ENCODE measurements around the gene PLPP6. TPM values are rescaled to one million over a fixed set of nuclear protein-coding genes. Genes with fewer than 3 reads are reported as not detected.
"Not testable (repeated sequence)": the region's sequence is repeated elsewhere in the genome, so short reads cannot be mapped to it uniquely, and the experiment has no call there.

The PLPP6 gene
- total RNA-seq, 2 experiments from 2014 or later: 11.8 to 12.4 TPM

DNA sequence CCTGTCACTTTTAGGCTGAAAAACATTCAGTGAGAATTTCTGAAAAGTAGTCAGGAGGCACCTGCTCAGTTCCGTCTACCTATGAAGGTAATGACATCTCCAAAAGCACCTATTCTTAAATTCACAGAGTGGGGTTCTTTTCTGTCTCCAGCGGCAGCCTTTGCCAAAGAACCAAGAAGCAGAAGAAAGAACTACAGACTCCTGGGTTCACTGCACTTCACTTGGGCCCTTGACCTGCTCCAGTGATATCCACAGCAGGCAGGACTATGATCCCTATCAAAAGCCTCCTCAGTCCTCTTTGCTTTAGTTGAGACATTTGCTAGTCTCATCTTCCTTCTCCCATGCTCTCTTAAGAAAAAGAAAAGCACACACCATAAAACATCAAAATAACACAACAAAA is 19.7 kb upstream of the PLPP6 start:
- Mint-ChIP-seq H3K4me1 (peaks cover 2% of the 10 kb centered on the region), H3K27me3 (no peaks in the 10 kb centered on the region), H3K27ac (no peak overlapping the region), H3K9me3 (no peaks in the 10 kb centered on the region), H3K36me3 (no peaks in the 10 kb centered on the region), H3K4me3 (no peak overlapping the region)
- ATAC-seq (ENCODE audit: low read depth): no peak
- DNase-seq: no peak
- POLR2A ChIA-PET: no interaction called here

DNA sequence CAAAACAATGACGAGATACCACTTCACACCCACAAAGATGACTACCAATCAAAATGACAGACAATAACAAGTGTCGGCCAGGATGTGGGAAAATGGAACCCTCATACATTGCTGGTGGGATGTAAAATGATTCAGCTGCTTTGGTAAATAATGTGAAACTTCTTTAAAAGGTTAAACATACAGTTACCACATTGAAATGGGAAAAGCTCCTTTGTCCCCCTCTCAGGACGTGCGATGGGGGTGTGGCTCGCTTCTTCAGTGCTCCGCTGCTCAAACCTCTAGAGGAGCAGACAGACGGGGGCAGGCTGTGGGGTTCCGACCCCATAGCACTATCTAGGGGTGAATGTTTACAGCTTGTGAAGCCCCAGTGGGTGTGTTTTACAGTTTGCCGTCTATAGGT is 8.0 kb upstream of the PLPP6 start:
- H3K4me1 Mint-ChIP-seq: peaks cover 7% of the 10 kb centered on the region
- POLR2A ChIA-PET: no interaction called here
- no peak overlapping the region for H3K4me3 Mint-ChIP-seq
- no peaks in the 10 kb centered on the region for H3K9me3 Mint-ChIP-seq
- peaks cover 2% of the 10 kb centered on the region for H3K27me3 Mint-ChIP-seq
- ATAC-seq (ENCODE audit: low read depth): no peak
- no peaks in the 10 kb centered on the region for H3K36me3 Mint-ChIP-seq
- no peak overlapping the region for H3K27ac Mint-ChIP-seq
- DNase-seq: no peak

GRCh38 chr9:4654538-4654937 is 7.6 kb upstream of the PLPP6 start:
- Mint-ChIP-seq H3K27ac (no peak overlapping the region), H3K9me3 (no peaks in the 10 kb centered on the region), H3K4me1 (peaks cover 7% of the 10 kb centered on the region), H3K36me3 (no peaks in the 10 kb centered on the region), H3K27me3 (peaks cover 2% of the 10 kb centered on the region), H3K4me3 (no peak overlapping the region)
- ATAC-seq (ENCODE audit: low read depth): no peak
- POLR2A ChIA-PET: no interaction called here
- no peak for DNase-seq

DNA sequence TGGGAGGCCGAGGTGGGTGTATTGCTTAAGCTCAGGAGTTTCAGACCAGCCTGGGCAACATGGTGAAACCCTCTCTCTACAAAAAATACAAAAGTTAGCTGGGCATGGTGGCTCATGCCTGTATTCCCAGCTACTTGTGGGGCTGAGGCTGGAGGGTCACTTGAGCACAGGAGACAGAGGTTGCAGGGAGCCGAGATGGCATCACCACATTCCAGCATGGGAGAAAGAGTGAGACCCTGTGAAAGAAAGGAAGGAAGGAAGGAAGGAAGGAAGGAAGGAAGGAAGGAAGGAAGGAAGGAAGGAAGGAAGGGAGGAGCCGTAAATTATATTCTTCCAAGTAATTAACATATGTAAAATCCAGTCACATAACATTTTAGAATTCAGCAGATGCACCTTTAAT is 5.9 kb upstream of the PLPP6 start:
- ATAC-seq (ENCODE audit: low read depth); H3K27ac Mint-ChIP-seq; POLR2A ChIA-PET; DNase-seq; H3K9me3 Mint-ChIP-seq; H3K36me3 Mint-ChIP-seq; H3K27me3 Mint-ChIP-seq; H3K4me1 Mint-ChIP-seq; H3K4me3 Mint-ChIP-seq: not testable (repeated sequence)

DNA sequence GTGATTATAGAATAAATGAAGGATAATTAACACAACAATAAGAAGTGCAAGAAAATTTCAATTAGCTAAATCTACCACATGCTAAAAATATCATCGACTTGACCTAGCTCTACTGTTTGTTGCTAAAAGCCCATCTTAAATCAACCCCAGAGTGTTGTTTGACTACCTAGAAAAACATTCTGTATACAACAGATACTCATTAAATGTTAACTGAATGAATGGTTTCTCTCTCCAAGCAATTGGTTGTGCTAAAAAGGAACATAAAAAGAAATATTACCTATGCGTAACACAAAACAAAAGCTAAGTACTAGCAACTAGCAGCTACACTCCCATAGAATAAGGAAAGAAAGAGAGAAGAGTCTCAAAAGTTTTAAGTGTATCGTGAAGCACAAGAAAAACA is 5.5 kb upstream of the PLPP6 start:
- Mint-ChIP-seq H3K4me1 (peaks cover 10% of the 10 kb centered on the region), H3K9me3 (no peaks in the 10 kb centered on the region), H3K27me3 (peaks cover 5% of the 10 kb centered on the region), H3K4me3 (no peak overlapping the region), H3K27ac (no peak overlapping the region), H3K36me3 (peaks cover 2% of the 10 kb centered on the region)
- ATAC-seq (ENCODE audit: low read depth) (no peak), DNase-seq (no peak)
- POLR2A ChIA-PET: no interaction called here

DNA sequence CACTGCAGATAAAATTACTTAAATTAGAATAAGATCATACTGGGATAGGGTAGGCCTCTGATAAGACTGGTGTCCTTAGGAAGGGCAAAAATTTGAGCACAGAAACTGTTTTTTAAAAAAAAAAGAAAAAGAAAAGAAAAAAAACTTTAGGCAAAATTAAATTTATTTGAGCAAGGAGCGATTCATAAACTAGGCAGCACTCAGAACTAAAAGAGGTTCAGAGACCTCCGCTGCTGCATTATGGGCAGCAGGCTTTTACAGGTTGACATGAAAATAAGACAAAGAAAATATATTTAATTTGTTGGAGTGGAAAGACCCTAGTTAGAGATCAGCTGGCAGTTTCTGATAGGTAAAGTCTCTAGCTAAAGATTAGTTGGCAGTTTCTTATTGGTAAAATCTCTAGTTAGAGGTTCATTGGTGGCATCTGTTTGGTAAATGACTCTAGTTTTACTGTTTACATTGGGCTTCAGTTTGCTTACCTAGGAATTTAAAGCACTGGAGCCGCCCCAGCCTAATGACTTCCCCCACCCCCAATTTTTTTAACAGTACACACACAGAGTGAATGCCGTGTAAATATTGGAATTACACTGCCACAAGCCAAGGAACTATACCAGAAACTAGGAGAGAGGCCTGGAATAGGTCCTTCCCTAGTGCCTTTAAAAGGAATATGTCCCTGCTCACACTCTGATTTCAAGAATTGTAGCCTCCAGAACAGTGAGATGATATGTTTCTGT is 4.5 kb upstream of the PLPP6 start:
- H3K9me3 Mint-ChIP-seq: no peaks in the 10 kb centered on the region
- DNase-seq (no peak), ATAC-seq (ENCODE audit: low read depth) (no peak)
- peaks cover 5% of the 10 kb centered on the region for H3K27me3 Mint-ChIP-seq
- POLR2A ChIA-PET: no interaction called here
- H3K4me3 Mint-ChIP-seq: no peak overlapping the region
- no peak overlapping the region for H3K27ac Mint-ChIP-seq
- peaks cover 15% of the 10 kb centered on the region for H3K4me1 Mint-ChIP-seq
- H3K36me3 Mint-ChIP-seq: peaks cover 2% of the 10 kb centered on the region

GRCh38 chr9:4660665-4661064 is 1.4 kb upstream of the PLPP6 start:
- not testable (repeated sequence) for H3K27ac Mint-ChIP-seq; H3K27me3 Mint-ChIP-seq; DNase-seq; H3K9me3 Mint-ChIP-seq; ATAC-seq (ENCODE audit: low read depth); H3K4me3 Mint-ChIP-seq; H3K36me3 Mint-ChIP-seq
- peaks cover 35% of the 10 kb centered on the region for H3K4me1 Mint-ChIP-seq
- POLR2A ChIA-PET: interaction anchor here (2.6 kb wide), 1 partner anchor 80 kb away, joined by 12 read pairs; the partner anchor contains the start of gene AK3

DNA sequence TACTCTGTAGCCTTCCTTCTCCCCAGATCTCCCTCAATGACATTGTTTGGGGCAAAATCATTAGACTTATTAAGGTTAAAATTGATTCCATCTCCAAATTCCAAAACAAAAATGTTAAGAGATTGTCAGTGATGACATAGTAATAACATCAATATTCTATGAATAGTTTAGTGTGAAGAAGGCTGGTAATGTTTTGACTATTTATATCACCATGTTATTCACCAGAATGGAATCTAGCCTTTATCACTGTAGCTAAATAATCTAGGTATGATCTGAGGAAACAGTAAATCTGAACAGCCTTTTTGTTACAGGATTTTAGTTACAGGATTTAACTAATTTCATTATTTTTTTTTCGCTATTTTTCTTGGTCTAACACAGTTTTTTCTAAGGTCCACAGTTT is 929 bp upstream of the PLPP6 start:
- no peak for DNase-seq
- peaks cover 39% of the 10 kb centered on the region for H3K4me1 Mint-ChIP-seq
- peaks cover 5% of the 10 kb centered on the region for H3K27me3 Mint-ChIP-seq
- H3K4me3 Mint-ChIP-seq: peak overlapping the region; percentile 95
- no peaks in the 10 kb centered on the region for H3K9me3 Mint-ChIP-seq
- POLR2A ChIA-PET: interaction anchor here (2.6 kb wide), 1 partner anchor 79 kb away, joined by 12 read pairs; the partner anchor contains the start of gene AK3
- no peak overlapping the region for H3K27ac Mint-ChIP-seq
- no peak for ATAC-seq (ENCODE audit: low read depth)
- peaks cover 2% of the 10 kb centered on the region for H3K36me3 Mint-ChIP-seq

GRCh38 chr9:4661611-4662010 is 483 bp upstream of the PLPP6 start:
- no peak for ATAC-seq (ENCODE audit: low read depth)
- Mint-ChIP-seq H3K9me3 (no peaks in the 10 kb centered on the region), H3K36me3 (peaks cover 2% of the 10 kb centered on the region), H3K4me1 (peaks cover 43% of the 10 kb centered on the region), H3K4me3 (peak overlapping the region; percentile 95), H3K27ac (peak overlapping the region; percentile 92), H3K27me3 (peaks cover 5% of the 10 kb centered on the region)
- no peak for DNase-seq
- POLR2A ChIA-PET: interaction anchor here (2.6 kb wide), 1 partner anchor 79 kb away, joined by 12 read pairs; the partner anchor contains the start of gene AK3

DNA sequence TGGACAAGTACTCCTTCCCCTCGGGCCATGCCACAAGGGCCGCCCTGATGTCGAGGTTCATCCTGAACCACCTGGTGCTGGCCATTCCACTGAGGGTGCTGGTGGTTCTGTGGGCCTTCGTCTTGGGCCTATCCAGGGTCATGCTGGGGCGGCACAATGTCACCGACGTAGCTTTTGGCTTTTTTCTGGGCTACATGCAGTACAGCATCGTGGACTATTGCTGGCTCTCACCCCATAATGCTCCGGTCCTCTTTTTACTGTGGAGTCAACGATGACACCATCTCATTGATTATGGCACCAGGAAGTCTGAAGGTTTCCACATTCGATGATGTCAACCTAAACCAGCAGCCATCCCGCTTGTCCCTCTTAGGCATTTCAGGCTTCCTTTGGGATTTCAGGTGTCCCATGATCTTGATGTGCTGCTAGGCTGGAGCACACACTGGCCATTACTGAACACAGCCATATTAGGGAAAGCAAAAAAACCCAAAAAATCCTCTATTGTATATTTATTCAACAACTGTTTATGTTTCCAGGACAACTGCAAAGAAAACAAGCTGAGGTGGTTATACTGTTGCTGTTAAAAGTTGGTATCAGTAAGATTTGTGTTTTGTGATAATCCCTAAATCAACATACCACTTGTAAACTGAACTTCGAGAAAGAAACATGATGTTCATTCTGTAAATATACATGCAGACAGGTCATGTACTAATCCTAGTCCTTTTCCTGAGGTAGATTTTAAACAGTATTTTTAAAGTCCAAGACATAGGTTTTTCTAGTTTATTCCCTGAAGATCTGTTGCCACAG is 1.1 kb downstream of the PLPP6 start:
- DNase-seq: no peak
- Mint-ChIP-seq H3K36me3 (peaks cover 2% of the 10 kb centered on the region), H3K4me1 (peaks cover 46% of the 10 kb centered on the region), H3K9me3 (no peaks in the 10 kb centered on the region), H3K27ac (peak overlapping the region; percentile 54), H3K27me3 (peaks cover 4% of the 10 kb centered on the region), H3K4me3 (peak overlapping the region; percentile 95)
- POLR2A ChIA-PET: interaction anchor here (0.9 to 2.6 kb wide), 4 partner anchors 12 to 77 kb away, joined by 3 to 12 read pairs (median 5); partner anchors contain the start of genes AK3 and CDC37L1
- no peak for ATAC-seq (ENCODE audit: low read depth)

DNA sequence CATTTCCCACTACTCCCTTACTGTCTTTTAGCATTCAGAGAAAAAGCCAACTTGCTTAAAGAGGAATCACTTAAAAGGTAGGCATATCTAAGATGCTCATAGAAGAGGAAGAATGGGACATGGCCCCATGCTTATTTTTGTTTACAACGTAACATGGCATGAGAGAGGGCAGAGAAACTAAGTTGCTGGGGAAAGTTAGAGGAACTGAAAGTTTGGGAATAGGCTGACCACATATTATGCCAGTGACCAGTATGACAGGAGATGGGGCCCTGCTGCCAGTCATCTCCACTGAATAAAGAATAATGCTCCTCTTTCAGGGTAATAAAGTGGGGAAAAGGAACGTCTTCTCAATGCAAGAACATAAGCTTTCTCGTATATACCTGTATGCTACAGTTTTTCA is 1.9 kb downstream of the PLPP6 start:
- Mint-ChIP-seq H3K27me3 (peaks cover 3% of the 10 kb centered on the region), H3K36me3 (peaks cover 2% of the 10 kb centered on the region), H3K4me1 (peaks cover 46% of the 10 kb centered on the region), H3K27ac (no peak overlapping the region), H3K9me3 (no peaks in the 10 kb centered on the region), H3K4me3 (peak overlapping the region; percentile 23)
- no peak for DNase-seq
- POLR2A ChIA-PET: interaction anchor here (1.1 to 1.2 kb wide), 2 partner anchors 15 to 76 kb away, joined by 3 to 4 read pairs; partner anchors contain the start of gene CDC37L1
- ATAC-seq (ENCODE audit: low read depth): no peak

- peak overlapping the region; percentile 31 for H3K4me3 Mint-ChIP-seq
- ATAC-seq (ENCODE audit: low read depth): no peak
- POLR2A ChIA-PET: interaction anchor here (1.3 to 1.7 kb wide), 2 partner anchors 12 to 14 kb away, joined by 5 to 10 read pairs; partner anchors contain the start of gene CDC37L1
- no peak overlapping the region for H3K27ac Mint-ChIP-seq
- no peak for DNase-seq
- H3K36me3 Mint-ChIP-seq: peaks cover under 1% of the 10 kb centered on the region
- no peaks in the 10 kb centered on the region for H3K9me3 Mint-ChIP-seq
- H3K4me1 Mint-ChIP-seq: peaks cover 48% of the 10 kb centered on the region
- H3K27me3 Mint-ChIP-seq: no peaks in the 10 kb centered on the region
Measured at GRCh38 chr9:4665357-4665756, 3.3 kb downstream of the PLPP6 start.

DNA sequence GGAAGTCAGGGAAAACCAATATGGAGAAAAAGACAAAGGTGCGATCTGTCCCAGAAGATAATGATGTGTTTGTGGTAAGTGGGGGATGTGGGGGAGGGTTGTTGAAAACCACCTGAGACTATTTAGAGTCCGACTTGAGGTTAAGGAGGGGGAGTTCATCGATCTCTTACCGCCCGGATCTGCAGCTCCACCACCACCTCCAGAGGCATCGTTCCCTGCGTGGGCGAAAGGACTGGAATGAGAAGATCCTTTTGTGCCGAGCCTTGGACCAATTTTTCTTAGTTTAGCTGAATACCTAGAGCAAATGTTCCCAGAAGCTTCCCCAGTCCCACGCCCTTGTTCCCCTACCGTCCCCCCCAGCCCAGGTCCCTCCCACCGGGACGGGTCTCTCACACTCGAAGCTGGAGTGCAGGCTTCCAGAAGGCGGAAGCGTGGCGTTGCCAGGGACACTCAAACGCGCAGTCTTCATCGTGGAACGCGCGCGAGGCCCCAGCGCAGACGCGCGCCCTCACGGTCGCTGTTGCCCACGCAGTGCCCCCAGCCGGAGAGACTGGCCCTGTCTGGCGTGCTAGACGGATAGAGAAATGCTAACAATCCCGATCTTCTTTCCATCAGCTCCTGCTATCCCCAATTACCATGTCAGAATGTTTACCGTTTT is 4.1 kb downstream of the PLPP6 start, which contains the start of gene SPATA6L:
SPATA6L (minus strand) TSS at position 439 of the 658 bp plus-strand sequence; CDS start at position 209, 230 bp downstream.
- H3K27ac Mint-ChIP-seq: peak within 1 kb of the TSS; percentile 5
- ATAC-seq (ENCODE audit: low read depth) (peak; percentile 32), DNase-seq (peak; percentile 61)
- H3K27me3 Mint-ChIP-seq: no peaks in the 10 kb centered on the region
- POLR2A ChIA-PET: interaction anchor here (1.0 to 1.7 kb wide), 3 partner anchors 11 to 75 kb away, joined by 3 to 10 read pairs (median 5); partner anchors contain the start of genes AK3 and CDC37L1
- H3K9me3 Mint-ChIP-seq: no peaks in the 10 kb centered on the region
- peak within 1 kb of the TSS; percentile 80 for H3K4me3 Mint-ChIP-seq
- peaks cover 56% of the 10 kb centered on the region for H3K4me1 Mint-ChIP-seq
- H3K36me3 Mint-ChIP-seq: no peaks in the 10 kb centered on the region

Data from activated naive CD8-positive, alpha-beta T cell treated with anti-CD3 and anti-CD28 coated beads, Interleukin-2, amount 10 ng/mL, durations not matched to agents 7 days and 5 days (primary cell).